NCI-H2171 treated with DMSO at 0.1 percent for 48 hours (cell line): ENCODE data around the gene TRABD.
"Not testable (repeated sequence)": the region's sequence is repeated elsewhere in the genome, so short reads cannot be mapped to it uniquely, and the experiment has no call there.

Experiments
- DNase-seq: peaks from one replicate; lab custom pipeline; 2025; lab: John Stamatoyannopoulos, UW

Gene TRABD

GRCh38 chr22:50151571-50152537 is 33.9 kb upstream of the TRABD start:
- no peak for DNase-seq

DNA sequence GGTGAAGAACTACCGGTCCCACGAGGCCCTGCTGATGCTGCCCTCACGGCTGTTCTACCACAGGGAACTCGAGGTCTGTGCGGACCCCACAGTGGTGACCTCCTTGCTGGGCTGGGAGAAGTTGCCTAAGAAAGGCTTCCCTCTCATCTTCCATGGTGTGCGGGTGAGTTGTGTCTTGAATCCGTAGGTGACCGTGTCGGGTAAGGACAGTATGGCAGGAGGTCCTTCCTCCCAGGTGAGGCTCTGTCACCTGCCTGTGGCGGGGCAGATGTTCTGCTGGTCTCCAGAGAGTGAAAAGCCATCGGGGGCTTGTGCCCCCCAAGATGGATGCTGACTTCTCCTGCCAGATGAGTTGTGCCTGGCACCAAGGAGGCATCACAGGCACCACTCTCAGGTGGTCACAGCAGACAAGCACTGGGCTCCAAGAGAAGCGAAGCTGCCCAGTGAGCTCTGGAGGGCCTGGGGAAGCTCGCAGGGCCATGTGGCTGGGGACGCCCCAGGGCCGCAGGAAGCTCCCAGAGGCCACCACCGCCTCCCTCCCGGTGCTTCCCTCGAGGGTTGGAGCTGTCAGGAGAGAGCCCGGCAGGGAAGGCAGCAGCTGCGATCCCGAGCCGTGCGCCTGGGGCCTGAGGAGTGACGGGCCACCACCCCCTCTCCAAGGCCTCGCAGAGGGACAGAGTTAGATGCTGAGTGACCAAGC is 32.5 kb upstream of the TRABD start:
- no peak for DNase-seq

- no peak for DNase-seq
Measured at GRCh38 chr22:50153756-50154140, 32.0 kb upstream of the TRABD start.

DNA sequence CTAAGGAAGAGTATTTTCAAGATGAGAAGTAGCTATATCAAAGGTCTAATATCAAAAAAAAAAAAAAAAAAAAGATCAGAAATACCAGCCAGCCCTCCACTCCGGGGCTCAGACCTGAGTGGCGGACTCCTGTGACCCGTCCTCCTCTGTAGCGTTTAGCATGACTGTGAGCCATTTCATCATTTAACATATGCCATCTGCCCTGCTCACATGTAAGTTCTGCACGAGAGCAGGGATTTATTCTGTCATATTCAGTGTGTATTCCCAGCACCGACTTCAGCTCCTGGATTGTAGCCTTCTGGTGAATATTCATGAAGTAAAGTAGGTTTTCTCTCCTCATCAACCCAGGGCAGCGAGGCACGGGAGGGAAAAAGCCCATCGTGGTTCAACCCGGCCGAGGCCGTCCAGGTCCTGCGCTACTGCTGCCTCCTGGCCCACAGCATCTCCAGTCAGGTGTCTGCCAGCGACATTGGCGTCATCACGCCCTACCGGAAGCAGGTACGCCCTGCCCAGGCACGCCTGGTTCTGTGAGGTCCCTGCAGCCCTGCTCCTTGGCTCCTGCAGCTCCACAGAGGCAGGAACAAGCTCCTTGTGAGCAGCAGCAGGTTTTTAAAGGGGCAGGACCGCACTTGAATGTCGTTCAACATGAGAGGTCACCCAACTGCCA is 27.9 kb upstream of the TRABD start:
- DNase-seq: peak; percentile 80

- no peak for DNase-seq
Measured at GRCh38 chr22:50160947-50161346, 24.8 kb upstream of the TRABD start.

DNA sequence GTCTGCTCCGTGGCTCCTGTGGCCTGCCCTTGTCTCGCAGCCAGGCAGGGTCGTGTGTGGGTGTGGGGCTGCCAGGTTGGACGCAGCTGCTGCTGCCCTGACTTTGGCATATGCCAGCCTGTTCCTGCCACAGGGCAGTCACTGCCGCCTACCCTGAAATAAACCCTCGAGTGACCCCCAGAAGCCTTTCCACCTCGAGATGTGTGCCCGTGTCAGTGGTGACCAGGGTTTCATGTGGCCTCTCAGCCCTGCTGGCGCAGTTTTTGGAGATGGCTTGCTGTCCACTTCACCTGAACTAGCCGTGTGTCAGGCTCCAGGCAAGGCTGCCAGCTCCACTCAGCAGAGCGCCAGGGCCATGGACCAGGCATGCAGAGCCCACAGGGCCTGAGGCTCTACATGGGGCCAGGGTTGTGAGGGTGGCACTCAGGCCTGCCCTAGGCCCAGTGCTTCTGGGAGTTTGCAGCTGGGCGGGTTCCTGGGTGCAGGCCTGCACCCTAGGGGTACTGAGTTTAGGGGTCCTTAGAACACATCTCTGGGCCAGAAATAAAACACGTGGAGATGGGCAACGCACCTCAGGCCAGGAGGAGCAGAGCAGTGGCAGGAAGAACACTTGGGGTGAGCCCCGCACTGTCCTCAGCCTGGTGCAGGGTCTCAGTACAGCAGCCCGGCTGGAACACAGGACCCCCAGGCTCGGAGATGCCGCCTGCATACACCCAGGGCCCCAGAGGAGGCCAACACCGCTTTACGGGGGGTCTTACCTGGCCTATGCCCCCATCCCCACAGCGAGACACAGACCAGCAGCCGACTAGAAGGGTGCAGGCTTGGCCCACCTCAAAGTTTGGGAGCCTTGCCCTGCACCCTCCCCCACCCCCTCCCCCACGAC is 24.0 kb upstream of the TRABD start:
- no peak for DNase-seq

- no peak for DNase-seq
Measured at GRCh38 chr22:50162391-50162956, 23.2 kb upstream of the TRABD start.

- DNase-seq: no peak
Measured at GRCh38 chr22:50165436-50166123, 20.1 kb upstream of the TRABD start.

DNA sequence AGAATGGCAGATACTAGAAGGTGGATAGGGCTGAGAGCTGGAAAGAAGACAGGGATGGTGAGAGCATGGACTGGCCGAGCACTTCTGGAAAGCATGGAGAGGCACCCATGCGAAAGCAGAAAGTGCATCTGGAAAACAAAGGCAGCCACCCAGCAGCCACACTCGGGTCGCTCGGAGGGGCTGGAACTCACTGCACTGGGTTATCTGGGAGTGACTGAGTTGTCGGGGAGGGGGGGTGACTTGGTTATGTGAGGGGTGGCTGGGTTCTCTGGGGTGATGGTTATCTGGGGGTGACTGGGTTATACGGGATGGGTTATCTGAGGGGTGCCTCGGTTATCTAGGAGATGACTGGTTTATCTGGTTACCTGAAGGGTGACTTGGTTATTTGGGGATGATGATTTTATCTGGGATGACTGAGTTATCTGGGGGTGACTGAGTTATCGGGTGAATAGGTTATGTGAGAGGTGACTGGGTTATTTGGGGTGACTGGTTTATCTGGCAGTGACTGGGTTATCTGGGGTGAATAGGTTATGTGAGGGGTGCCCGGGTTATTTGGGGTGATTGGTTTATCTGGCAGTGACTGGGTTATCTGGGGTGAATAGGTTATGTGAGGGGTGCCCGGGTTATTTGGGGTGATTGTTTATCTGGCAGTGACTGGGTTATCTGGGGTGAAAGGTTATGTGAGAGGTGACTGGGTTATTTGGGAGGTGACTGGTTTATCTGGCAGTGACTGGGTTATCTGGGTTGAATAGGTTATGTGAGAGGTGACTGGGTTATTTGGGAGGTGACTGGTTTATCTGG is 17.8 kb upstream of the TRABD start:
- DNase-seq: no peak

DNA sequence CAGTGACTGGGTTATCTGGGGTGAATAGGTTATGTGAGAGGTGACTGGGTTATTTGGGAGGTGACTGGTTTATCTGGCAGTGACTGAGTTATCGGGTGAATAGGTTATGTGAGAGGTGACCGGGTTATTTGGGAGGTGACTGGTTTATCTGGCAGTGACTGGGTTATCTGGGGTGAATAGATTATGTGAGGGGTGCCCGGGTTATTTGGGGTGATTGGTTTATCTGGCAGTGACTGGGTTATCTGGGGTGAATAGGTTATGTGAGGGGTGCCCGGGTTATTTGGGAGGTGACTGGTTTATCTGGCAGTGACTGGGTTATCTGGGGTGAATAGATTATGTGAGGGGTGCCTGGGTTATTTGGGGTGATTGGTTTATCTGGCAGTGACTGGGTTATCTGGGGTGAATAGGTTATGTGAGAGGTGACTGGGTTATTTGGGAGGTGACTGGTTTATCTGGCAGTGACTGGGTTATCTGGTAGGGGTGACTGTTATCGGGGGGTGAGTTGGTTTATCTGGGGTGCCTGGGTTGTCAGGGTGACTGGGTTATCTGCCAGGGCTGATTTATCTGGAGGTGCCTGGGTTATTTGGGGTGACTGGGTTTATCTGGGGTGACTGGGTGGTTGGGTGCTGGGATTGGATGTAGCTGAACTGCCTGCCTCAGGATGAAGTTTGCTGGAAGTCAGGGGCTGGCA is 17.1 kb upstream of the TRABD start:
- DNase-seq: not testable (repeated sequence)

DNA sequence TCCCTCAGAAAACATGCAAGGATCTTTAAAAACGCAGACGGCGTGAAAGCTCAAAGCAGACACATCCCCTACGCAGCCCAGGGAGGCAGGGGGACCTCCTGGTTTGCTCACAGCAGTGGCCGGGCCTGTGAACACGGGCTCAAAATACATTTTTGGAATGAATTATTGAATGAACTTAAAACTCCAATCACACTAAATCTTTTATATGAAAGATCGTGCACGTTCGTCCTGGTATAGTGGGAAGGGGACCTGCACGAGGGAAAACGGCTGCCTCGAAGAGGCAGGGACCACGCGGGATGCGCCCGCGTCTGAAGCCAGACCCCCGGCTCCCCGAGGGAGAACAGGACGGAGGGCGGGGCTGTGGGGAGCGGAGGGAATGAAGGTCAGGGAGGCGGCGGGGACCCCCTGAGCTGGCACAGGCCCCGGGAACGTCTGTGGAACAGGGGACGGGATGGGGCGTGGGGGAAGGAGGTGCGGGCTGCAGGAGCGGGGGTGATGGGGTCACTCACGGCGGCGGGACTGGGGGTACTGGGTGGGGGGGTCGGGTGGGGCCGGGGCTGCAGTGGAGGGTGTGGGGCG is 16.4 kb upstream of the TRABD start:
- DNase-seq: no peak

- DNase-seq: peak; percentile 42
Measured at GRCh38 chr22:50169774-50170341, 15.9 kb upstream of the TRABD start.

DNA sequence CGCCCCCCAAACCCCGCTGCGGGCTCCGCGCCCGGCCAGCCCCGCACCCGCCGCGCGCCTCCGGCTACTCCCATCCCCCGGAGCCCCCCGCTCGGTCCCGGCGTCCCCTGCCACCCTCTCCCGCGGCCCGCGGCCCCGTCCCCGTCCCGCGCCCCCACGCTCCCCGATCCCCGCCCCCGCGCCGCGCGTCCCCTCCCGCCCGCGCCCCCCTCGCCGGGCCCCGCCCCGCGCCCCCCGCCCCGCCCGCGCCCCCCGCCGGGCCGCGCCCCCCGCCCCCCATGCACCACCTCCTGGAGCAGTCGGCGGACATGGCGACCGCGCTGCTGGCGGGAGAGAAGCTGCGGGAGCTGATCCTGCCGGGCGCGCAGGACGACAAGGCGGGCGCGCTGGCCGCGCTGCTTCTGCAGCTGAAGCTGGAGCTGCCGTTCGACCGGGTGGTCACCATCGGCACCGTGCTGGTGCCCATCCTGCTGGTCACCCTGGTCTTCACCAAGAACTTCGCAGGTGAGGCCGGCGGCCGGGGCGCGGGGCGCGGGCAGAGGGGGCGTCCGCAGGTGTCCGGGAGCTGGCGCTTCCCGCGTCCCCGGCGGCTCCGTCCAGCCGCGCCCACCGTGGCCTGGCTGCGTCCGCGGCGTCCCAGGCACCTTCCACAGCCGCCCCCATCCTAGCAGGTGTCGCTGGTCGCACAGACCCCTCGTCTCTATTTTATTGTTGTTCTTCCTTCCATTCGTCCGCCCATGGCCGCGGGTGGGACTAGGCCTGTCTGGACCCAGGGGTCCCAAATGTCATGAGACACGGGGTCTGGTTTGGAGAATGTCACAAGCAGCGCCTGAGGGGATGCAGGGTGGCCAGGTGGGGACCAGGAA is 15.0 kb upstream of the TRABD start, which contains the start of gene PANX2:
PANX2 (plus strand) TSS at position 279 of the 866 bp plus-strand sequence; CDS start at position 279, 0 bp downstream.
- peak; percentile 24 for DNase-seq

GRCh38 chr22:50171319-50171964 is 14.3 kb upstream of the TRABD start:
- no peak for DNase-seq

DNA sequence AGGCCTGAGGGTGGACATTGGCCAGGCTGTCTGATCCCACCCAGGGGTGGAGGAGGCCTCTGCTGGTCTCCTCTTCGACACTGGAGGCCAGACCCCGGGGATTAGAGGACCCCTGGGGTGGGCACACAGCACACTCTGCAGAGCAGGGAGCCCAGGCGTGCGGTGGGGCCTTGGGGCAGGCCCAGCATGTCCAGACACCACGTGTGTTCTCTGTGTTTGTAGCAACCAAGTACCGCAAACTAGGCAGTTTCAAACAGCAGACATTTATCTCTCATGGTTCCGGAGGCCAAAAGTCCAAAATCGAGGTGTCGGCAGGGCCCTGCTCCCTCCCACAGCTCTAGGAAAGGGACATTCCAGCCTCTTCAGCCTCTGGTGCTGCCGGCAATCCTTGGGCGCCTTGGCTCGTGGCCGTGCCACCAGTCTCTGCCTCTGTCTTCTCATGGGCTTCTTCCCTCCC is 13.7 kb upstream of the TRABD start:
- no peak for DNase-seq

DNA sequence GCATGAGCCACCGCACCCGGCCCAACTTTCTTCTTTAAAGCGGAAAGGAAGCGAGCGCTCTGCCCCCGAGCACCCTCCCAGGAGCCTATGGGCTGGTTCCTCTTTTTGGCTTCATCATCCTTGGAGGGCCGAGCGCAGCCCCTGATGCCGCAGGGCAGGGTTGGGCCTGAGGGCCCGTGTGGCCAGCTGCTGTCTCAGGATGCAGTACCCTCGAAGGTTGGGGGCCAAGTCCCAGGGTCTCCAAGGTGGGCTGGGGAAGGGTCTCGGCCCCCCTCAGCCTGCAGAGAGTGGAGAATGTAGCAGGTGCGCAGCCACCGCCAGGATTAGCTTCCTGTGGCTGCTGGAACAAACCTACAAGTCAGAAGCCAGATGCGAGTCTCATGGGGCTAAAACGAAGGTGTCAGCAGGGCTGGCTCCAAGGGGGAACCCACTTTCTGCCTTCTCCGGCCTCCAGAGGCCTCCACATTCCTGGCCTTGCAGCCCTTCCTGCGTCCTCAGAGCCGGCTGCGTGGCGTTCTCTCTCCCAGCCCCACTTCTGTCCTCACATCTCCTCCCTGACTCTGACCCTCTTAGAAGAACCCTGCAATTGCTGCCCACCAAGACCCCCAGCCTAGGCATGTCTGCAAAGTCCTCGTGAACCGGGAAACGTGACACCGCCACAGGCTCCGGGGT is 12.3 kb upstream of the TRABD start:
- no peak for DNase-seq
